ENCODE results near the gene TSR3.

- TF ChIP-seq CEBPB (IDR thresholded peaks at IDR 0.05) (no peak), RAD21 (IDR thresholded peaks at IDR 0.05; ENCODE audit: low read depth) (no peak), YY1 (IDR thresholded peaks at IDR 0.05; ENCODE audit: low read depth) (no peak), EGR1 (IDR thresholded peaks at IDR 0.05) (no peak), TAF1 (IDR thresholded peaks at IDR 0.05; ENCODE audit: low read depth) (no peak), EP300 (IDR thresholded peaks at IDR 0.05; ENCODE audit: borderline replicate concordance) (no peak), NFIC (IDR thresholded peaks at IDR 0.05) (no peak), CREB1 (IDR thresholded peaks at IDR 0.05; ENCODE audit: low read depth) (no peak)
- TF ChIP-seq, protein P1, sequence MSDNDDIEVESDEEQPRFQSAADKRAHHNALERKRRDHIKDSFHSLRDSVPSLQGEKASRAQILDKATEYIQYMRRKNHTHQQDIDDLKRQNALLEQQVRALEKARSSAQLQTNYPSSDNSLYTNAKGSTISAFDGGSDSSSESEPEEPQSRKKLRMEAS (IDR thresholded peaks at IDR 0.05), result no peak
- TF ChIP-seq, protein P2, sequence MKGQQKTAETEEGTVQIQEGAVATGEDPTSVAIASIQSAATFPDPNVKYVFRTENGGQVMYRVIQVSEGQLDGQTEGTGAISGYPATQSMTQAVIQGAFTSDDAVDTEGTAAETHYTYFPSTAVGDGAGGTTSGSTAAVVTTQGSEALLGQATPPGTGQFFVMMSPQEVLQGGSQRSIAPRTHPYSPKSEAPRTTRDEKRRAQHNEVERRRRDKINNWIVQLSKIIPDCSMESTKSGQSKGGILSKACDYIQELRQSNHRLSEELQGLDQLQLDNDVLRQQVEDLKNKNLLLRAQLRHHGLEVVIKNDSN (IDR thresholded peaks at IDR 0.05), result no peak
Observed at GRCh38 chr16:1301562-1301961, 50.1 kb downstream of the TSR3 start.

Data from Ishikawa (cell line).